Activated T-helper 1 cell treated with anti-CD3 and anti-CD28 coated beads, Interleukin-2, amount 50 U/mL, for 16 hours (primary cell): ENCODE measurements around the gene GIT2.
"Not testable (repeated sequence)": the region's sequence is repeated elsewhere in the genome, so short reads cannot be mapped to it uniquely, and the experiment has no call there.

Experiments
- DNase-seq, 2 donors: peaks; one replicate each; pipeline ENCODE4 v3.0.0-alpha.2; 2020; ENCODE audit warnings: low read depth in 1 of 2, low spot score in 1 of 2

Gene GIT2

GRCh38 chr12:110006115-110006514, 9.9 kb upstream of the GIT2 start:
- DNase-seq, result no peak

- DNase-seq, result no peak
Measured at GRCh38 chr12:110005319-110005973, 9.3 kb upstream of the GIT2 start.

- no peak for DNase-seq
Measured at GRCh38 chr12:110004598-110004997, 8.4 kb upstream of the GIT2 start.

- no peak for DNase-seq
Measured at GRCh38 chr12:110002676-110003515, 6.7 kb upstream of the GIT2 start.

- no peak for DNase-seq
Measured at GRCh38 chr12:110001596-110001995, 5.4 kb upstream of the GIT2 start.

- DNase-seq, result no peak
Measured at GRCh38 chr12:109999983-110000505, 3.9 kb upstream of the GIT2 start.

- DNase-seq, result no peak
Measured at GRCh38 chr12:109999649-109999971, 3.4 kb upstream of the GIT2 start.

GRCh38 chr12:109998904-109999648, 2.9 kb upstream of the GIT2 start, which contains the start of gene ANKRD13A:
Gene ANKRD13A (plus strand): TSS chr12:109999430. CDS start chr12:109999689, 259 bp downstream.
- DNase-seq, result peak; percentile 76 to 79

- no peak for DNase-seq
Measured at GRCh38 chr12:109998241-109998903, 2.2 kb upstream of the GIT2 start.

- DNase-seq, result no peak
Measured at GRCh38 chr12:109997393-109997792, 1.2 kb upstream of the GIT2 start.

- no peak for DNase-seq
Measured at GRCh38 chr12:109996483-109996853, 300 bp upstream of the GIT2 start.

- DNase-seq, result no peak
Measured at GRCh38 chr12:109995361-109995685, 845 bp downstream of the GIT2 start.

- no peak for DNase-seq
Measured at GRCh38 chr12:109994401-109995175, 1.6 kb downstream of the GIT2 start.

- no peak for DNase-seq
Measured at GRCh38 chr12:109993091-109993490, 3.1 kb downstream of the GIT2 start.

GRCh38 chr12:109991586-109991985, 4.6 kb downstream of the GIT2 start:
- DNase-seq, result no peak

- no peak for DNase-seq
Measured at GRCh38 chr12:109989380-109989779, 6.8 kb downstream of the GIT2 start.

- no peak for DNase-seq
Measured at GRCh38 chr12:109988903-109989302, 7.3 kb downstream of the GIT2 start.

GRCh38 chr12:109988274-109988673, 7.9 kb downstream of the GIT2 start:
- DNase-seq, result no peak

GRCh38 chr12:109987615-109988014, 8.6 kb downstream of the GIT2 start:
- DNase-seq, result no peak

GRCh38 chr12:109986236-109986635, 9.9 kb downstream of the GIT2 start:
- DNase-seq, result not testable (repeated sequence)
